Gastrocnemius medialis (tissue), 4 donors: ENCODE measurements around the gene ATP2A2. TPM values are rescaled to one million over a fixed set of nuclear protein-coding genes. Genes with fewer than 3 reads are reported as not detected.

Experiments
- ATAC-seq, 2 donors: fragments of 150-250 bp; one replicate each; pipeline ENCODE4 v1.9.1; 2016
- DNase-seq, 2 donors: peaks; one replicate each; pipeline ENCODE4 v3.0.0-alpha.2; 2019
- H3K27ac ChIP-seq, 4 donors: fragments of 200-600 bp; sonication (generic); 1 replicate in 1 of 4; 2 replicates in 3 of 4; pipeline ENCODE4 v1.5.1; 2016 to 2018; ENCODE audit warnings: mild to moderate bottlenecking in 2 of 4, moderate library complexity in 1 of 4
- H3K27me3 ChIP-seq, 3 donors: fragments of 200-600 bp; sonication (generic) in 2 of 3; 1 replicate in 1 of 3; 2 replicates in 2 of 3; pipeline versions ENCODE4 v1.5.1 to v1.6.0; 2016 to 2019; ENCODE audit warnings: mild to moderate bottlenecking in 1 of 3, moderate library complexity in 1 of 3
- H3K36me3 ChIP-seq, 2 donors: fragments of 200-600 bp; sonication (generic) in 1 of 2; one replicate each; pipeline ENCODE4 v1.5.1; 2017 to 2018
- H3K4me1 ChIP-seq, 2 donors: fragments of 200-600 bp; sonication (generic) in 1 of 2; one replicate each; pipeline ENCODE4 v1.5.1; 2016 to 2017; ENCODE audit warnings: mild to moderate bottlenecking in 2 of 2
- H3K4me3 ChIP-seq, 4 donors: fragments of 200-600 bp; sonication (generic) in 3 of 4; 1 replicate in 1 of 4; 2 replicates in 3 of 4; pipeline ENCODE4 v1.5.1; 2016 to 2019; ENCODE audit warnings: mild to moderate bottlenecking in 2 of 4
- H3K9me3 ChIP-seq, 3 donors: fragments of 200-600 bp; sonication (generic) in 2 of 3; 1 replicate in 1 of 3; 2 replicates in 2 of 3; pipeline ENCODE4 v1.5.1; 2016 to 2019
- POLR2A ChIP-seq, 2 donors: fragments of 450-650 bp; IDR thresholded peaks; one replicate each; pipeline ENCODE4 v1.6.1; 2017; ENCODE audit warnings: antibody characterized with exemption in 2 of 2, mild to moderate bottlenecking in 2 of 2, moderate library complexity in 2 of 2
- in situ Hi-C, 4 donors: fragments of 200-750 bp; cut with MboI; loops; one replicate each; pipeline versions ENCODE4 v1.15.0 to v1.8.0; 2017; ENCODE audit warnings: low sequenced_read_pairs in 4 of 4
- intact Hi-C: fragments of 100-400 bp; cut with DNase I; formaldehyde crosslinking; loops from one replicate; pipeline ENCODE4 v1.15.1; 2023; ENCODE audit warnings: low total_unique reads
- total RNA-seq, 4 donors: library from RNA; depleted of rRNA; stranded (reverse); fragments of >200 nt; gene quantifications; one replicate each; pipeline versions ENCODE4 v1.1.0 to v1.2.3, GENCODE V29; 2016
- TF ChIP-seq, protein P1 (sequence below), 5 experiments: fragments of 450-650 bp in 3 of 5; fragments of 200-600 bp in 2 of 5; sonication (generic) in 2 of 5; IDR thresholded peaks in 4 of 5; conservative IDR thresholded peaks in 1 of 5; 1 replicate in 4 of 5; 2 replicates in 1 of 5; pipeline ENCODE4 v1.5.1; 2016 to 2019; ENCODE audit warnings: antibody characterized with exemption in 5 of 5, mild to moderate bottlenecking in 3 of 5, moderate library complexity in 3 of 5

Gene ATP2A2
- total RNA-seq, 4 donors from 2014 or later, result 788 to 1,983 (median 1,302) TPM

DNA sequence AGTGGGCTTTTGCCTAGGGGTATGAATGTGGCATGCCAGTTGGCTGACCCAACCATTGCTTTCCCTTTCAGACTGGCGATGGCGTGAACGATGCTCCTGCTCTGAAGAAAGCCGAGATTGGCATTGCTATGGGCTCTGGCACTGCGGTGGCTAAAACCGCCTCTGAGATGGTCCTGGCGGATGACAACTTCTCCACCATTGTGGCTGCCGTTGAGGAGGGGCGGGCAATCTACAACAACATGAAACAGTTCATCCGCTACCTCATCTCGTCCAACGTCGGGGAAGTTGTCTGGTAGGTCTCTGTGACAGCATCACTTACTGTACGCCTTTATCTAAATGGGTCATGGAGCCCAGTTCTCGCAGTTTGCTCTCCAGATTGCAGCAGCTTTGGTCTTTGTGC, 61.1 kb downstream of the ATP2A2 start:
- Histone ChIP-seq H3K36me3 (peaks cover 17 to 100% of the 10 kb centered on the region in 2 donors), H3K4me3 (no peak overlapping the region), H3K4me1 (no peaks in the 10 kb centered on the region), H3K27me3 (no peaks in the 10 kb centered on the region), H3K27ac (peak overlapping the region in 2 of 4 donors; percentile 22 to 28), H3K9me3 (no peaks in the 10 kb centered on the region)
- intact Hi-C loops, result no loop called here
- DNase-seq (no peak), ATAC-seq (no peak)
- in situ Hi-C loops, result no loop called here
- TF ChIP-seq, protein P1, sequence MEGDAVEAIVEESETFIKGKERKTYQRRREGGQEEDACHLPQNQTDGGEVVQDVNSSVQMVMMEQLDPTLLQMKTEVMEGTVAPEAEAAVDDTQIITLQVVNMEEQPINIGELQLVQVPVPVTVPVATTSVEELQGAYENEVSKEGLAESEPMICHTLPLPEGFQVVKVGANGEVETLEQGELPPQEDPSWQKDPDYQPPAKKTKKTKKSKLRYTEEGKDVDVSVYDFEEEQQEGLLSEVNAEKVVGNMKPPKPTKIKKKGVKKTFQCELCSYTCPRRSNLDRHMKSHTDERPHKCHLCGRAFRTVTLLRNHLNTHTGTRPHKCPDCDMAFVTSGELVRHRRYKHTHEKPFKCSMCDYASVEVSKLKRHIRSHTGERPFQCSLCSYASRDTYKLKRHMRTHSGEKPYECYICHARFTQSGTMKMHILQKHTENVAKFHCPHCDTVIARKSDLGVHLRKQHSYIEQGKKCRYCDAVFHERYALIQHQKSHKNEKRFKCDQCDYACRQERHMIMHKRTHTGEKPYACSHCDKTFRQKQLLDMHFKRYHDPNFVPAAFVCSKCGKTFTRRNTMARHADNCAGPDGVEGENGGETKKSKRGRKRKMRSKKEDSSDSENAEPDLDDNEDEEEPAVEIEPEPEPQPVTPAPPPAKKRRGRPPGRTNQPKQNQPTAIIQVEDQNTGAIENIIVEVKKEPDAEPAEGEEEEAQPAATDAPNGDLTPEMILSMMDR (IDR thresholded peaks at IDR 0.05 in 4 of 5, conservative IDR thresholded peaks at IDR 0.05 in 1 of 5), result no peak

DNA sequence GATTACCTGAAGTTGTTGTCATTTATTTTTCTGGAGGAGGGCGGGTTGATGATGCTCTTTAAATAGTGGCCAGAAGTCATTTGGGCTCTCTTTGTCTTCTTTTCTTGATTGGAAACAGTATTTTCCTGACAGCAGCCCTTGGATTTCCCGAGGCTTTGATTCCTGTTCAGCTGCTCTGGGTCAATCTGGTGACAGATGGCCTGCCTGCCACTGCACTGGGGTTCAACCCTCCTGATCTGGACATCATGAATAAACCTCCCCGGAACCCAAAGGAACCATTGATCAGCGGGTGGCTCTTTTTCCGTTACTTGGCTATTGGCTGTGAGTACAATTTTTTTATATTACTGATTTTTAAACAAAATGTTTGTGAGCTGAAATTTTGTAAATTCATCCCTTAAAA, 62.1 kb downstream of the ATP2A2 start:
- no peak for ATAC-seq
- no peaks in the 10 kb centered on the region for H3K9me3 ChIP-seq
- in situ Hi-C loops, result no loop called here
- no peak overlapping the region for H3K27ac ChIP-seq
- DNase-seq, result no peak
- H3K27me3 ChIP-seq, result no peaks in the 10 kb centered on the region
- intact Hi-C loops, result no loop called here
- H3K4me3 ChIP-seq, result no peak overlapping the region
- H3K4me1 ChIP-seq, result no peaks in the 10 kb centered on the region
- H3K36me3 ChIP-seq, result peaks cover 17 to 100% of the 10 kb centered on the region in 2 donors
- TF ChIP-seq, protein P1 (IDR thresholded peaks at IDR 0.05 in 4 of 5, conservative IDR thresholded peaks at IDR 0.05 in 1 of 5), result no peak
- TF ChIP-seq POLR2A (IDR thresholded peaks at IDR 0.05), result no peak

DNA sequence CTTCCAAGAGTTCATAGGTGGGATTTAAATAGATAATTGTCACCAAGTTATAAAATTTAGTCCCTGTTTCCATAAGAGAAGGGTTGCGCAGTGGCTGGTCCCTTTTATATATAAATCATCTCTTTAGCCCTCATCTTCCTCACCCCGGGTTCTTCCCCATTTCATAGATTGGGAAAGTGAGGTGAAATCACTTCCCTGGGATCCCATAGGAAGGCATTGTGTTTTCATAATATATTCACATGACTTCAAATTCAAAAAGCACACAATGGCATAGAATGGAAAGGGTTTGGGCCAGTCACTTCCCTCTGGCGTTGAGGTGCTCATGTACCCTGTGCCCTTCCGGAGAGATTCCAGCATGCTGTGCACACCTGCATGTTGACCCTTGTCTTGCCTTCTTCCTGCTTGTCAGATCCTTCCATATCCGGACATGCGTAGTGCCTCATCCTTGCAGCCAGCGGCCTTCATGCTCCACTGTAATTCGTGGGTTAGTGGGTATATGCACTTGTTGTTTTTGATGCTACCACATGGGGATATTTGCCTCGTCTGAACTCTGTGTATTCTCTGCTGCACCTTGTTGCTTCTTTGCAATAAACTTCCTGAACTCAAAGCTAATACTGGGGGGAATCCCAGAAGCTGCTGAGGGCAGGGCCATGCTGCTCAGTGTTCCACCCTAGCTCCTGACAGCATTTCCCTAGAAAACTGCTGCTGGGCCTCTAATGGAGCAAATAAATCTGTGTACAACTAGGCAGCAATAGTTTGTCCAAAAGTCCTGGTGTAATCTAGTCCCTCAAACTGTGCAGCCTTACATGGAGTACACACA, 62.9 kb downstream of the ATP2A2 start:
- no peak overlapping the region for H3K4me3 ChIP-seq
- ATAC-seq (no peak), DNase-seq (no peak)
- H3K9me3 ChIP-seq, result no peaks in the 10 kb centered on the region
- no peak for TF ChIP-seq POLR2A (IDR thresholded peaks at IDR 0.05)
- TF ChIP-seq, protein P1 (IDR thresholded peaks at IDR 0.05 in 4 of 5, conservative IDR thresholded peaks at IDR 0.05 in 1 of 5), result no peak
- no peaks in the 10 kb centered on the region for H3K27me3 ChIP-seq
- H3K27ac ChIP-seq, result no peak overlapping the region
- H3K4me1 ChIP-seq, result no peaks in the 10 kb centered on the region
- in situ Hi-C loops, result no loop called here
- H3K36me3 ChIP-seq, result peaks cover 17 to 100% of the 10 kb centered on the region in 2 donors
- intact Hi-C loops, result no loop called here

DNA sequence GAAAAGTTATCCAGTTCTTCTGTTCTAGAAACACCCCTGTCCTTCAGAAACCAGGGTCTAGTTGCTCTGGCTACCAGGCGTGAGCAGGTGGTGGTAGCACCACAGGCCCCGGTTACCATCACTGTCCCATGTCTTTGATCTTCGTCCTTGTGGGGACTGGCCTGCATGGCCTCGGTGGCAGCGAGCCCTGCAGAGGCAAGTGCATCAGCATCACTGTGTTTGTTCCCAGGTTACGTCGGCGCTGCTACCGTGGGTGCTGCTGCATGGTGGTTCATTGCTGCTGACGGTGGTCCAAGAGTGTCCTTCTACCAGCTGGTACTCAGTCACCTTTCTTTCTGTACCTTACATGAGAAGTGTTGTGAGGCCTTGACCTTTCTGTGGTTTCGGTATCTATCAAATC, 63.6 kb downstream of the ATP2A2 start:
- Histone ChIP-seq H3K27me3 (no peaks in the 10 kb centered on the region), H3K9me3 (no peaks in the 10 kb centered on the region), H3K36me3 (peaks cover 16 to 100% of the 10 kb centered on the region in 2 donors), H3K4me3 (no peak overlapping the region), H3K4me1 (no peaks in the 10 kb centered on the region), H3K27ac (peak overlapping the region; percentile 5 to 60 (median 40))
- intact Hi-C loops, result no loop called here
- TF ChIP-seq, protein P1 (IDR thresholded peaks at IDR 0.05 in 4 of 5, conservative IDR thresholded peaks at IDR 0.05 in 1 of 5), result no peak
- TF ChIP-seq POLR2A (IDR thresholded peaks at IDR 0.05), result no peak
- DNase-seq, result no peak
- no peak for ATAC-seq
- in situ Hi-C loops, result no loop called here
